Left ventricle myocardium inferior (tissue), 1 donor: Measurements from ENCODE around the gene GNG12. TPM values are rescaled to one million over a fixed set of nuclear protein-coding genes. Genes with fewer than 3 reads are reported as not detected.

Source experiments
- DNase-seq: peaks from one replicate; pipeline ENCODE4 v3.0.0-alpha.2; 2020
- H3K27ac ChIP-seq: fragments of 200-600 bp; replicated peaks from 2 replicates; pipeline ENCODE4 v1.8.0; 2021
- H3K27me3 ChIP-seq: fragments of 200-600 bp; 2 replicates; pipeline ENCODE4 v1.8.0; 2021; ENCODE audit warnings: low read depth
- H3K36me3 ChIP-seq: fragments of 200-600 bp; 2 replicates; pipeline ENCODE4 v1.8.0; 2021
- H3K4me1 ChIP-seq: fragments of 200-600 bp; 2 replicates; pipeline ENCODE4 v1.8.0; 2021
- H3K4me3 ChIP-seq: fragments of 200-600 bp; 2 replicates; pipeline ENCODE4 v1.8.0; 2021; ENCODE audit warnings: mild to moderate bottlenecking, moderate library complexity
- H3K9me3 ChIP-seq: fragments of 200-600 bp; replicated peaks from 2 replicates; pipeline ENCODE4 v1.8.0; 2021
- CTCF ChIP-seq: fragments of 200-600 bp; IDR thresholded peaks from 2 replicates; pipeline ENCODE4 v1.8.0; 2021; ENCODE audit warnings: antibody characterized with exemption, mild to moderate bottlenecking, borderline replicate concordance
- intact Hi-C: fragments of 100-400 bp; cut with micrococcal nuclease; formaldehyde crosslinking; loops from one replicate; pipeline ENCODE4 v1.11.0; 2022
- total RNA-seq: library from RNA; stranded (reverse); fragmentation: NEBNext Ultra II Directional; extraction: Animal tissue kit (Norgen Biotek cat#: 25700); gene quantifications from one replicate; pipeline ENCODE4 v1.2.1, GENCODE V29; 2021
- donor health status: DM: no; HTN: yes; CAD: no; lungs with severe emphysema.

GNG12 gene
- total RNA-seq, 1 donor from 2014 or later = 35.1 TPM

GRCh38 chr1:67710417-67710816, 122.8 kb downstream of the GNG12 start:
- Histone ChIP-seq H3K9me3 (no peaks in the 10 kb centered on the region), H3K36me3 (peaks cover 8% of the 10 kb centered on the region), H3K27me3 (no peaks in the 10 kb centered on the region), H3K4me1 (peaks cover 73% of the 10 kb centered on the region), H3K27ac (peak overlapping the region; percentile 44), H3K4me3 (no peak overlapping the region)
- no peak for TF ChIP-seq CTCF
- intact Hi-C loops = no loop called here
- DNase-seq = no peak

GRCh38 chr1:67708606-67709005, 124.7 kb downstream of the GNG12 start:
- DNase-seq = no peak
- Histone ChIP-seq H3K27me3 (no peaks in the 10 kb centered on the region), H3K36me3 (peaks cover 24% of the 10 kb centered on the region), H3K4me3 (no peak overlapping the region), H3K9me3 (no peaks in the 10 kb centered on the region), H3K4me1 (peaks cover 61% of the 10 kb centered on the region), H3K27ac (no peak overlapping the region)
- intact Hi-C loops = no loop called here
- TF ChIP-seq CTCF = no peak

- intact Hi-C loops = no loop called here
- H3K4me1 ChIP-seq = peaks cover 38% of the 10 kb centered on the region
- TF ChIP-seq CTCF = no peak
- no peaks in the 10 kb centered on the region for H3K27me3 ChIP-seq
- peaks cover 25% of the 10 kb centered on the region for H3K36me3 ChIP-seq
- no peaks in the 10 kb centered on the region for H3K9me3 ChIP-seq
- no peak overlapping the region for H3K4me3 ChIP-seq
- H3K27ac ChIP-seq = no peak overlapping the region
- no peak for DNase-seq
These were observed 127.4 kb downstream of the GNG12 start for GRCh38 chr1:67705735-67706453.

GRCh38 chr1:67704351-67704750, 128.9 kb downstream of the GNG12 start:
- Histone ChIP-seq H3K27me3 (no peaks in the 10 kb centered on the region), H3K36me3 (peaks cover 25% of the 10 kb centered on the region), H3K27ac (no peak overlapping the region), H3K4me1 (peaks cover 37% of the 10 kb centered on the region), H3K4me3 (no peak overlapping the region), H3K9me3 (no peaks in the 10 kb centered on the region)
- intact Hi-C loops = no loop called here
- TF ChIP-seq CTCF = no peak
- DNase-seq = no peak

GRCh38 chr1:67701876-67702275, 131.4 kb downstream of the GNG12 start:
- Histone ChIP-seq H3K27ac (no peak overlapping the region), H3K4me1 (peaks cover 22% of the 10 kb centered on the region), H3K9me3 (no peaks in the 10 kb centered on the region), H3K36me3 (peaks cover 25% of the 10 kb centered on the region), H3K27me3 (no peaks in the 10 kb centered on the region), H3K4me3 (no peak overlapping the region)
- no peak for TF ChIP-seq CTCF
- intact Hi-C loops = no loop called here
- DNase-seq = no peak
